GM19328 (cell line): ENCODE results near the gene KCNJ9.
A peak's percentile ranks its signal among the peaks of the same experiment; 100 is the strongest.

Source experiments
- ATAC-seq: cut with Tn5 transposase; IDR thresholded peaks from one replicate; pipeline ENCODE4 v1.9.1; 2021; ENCODE audit warnings: mild to moderate bottlenecking, moderate library complexity; ENCODE audit not compliant: unreplicated experiment

The KCNJ9 gene

GRCh38 chr1:160086456-160086892 is 5.1 kb downstream of the KCNJ9 start:
- ATAC-seq, result no peak

DNA sequence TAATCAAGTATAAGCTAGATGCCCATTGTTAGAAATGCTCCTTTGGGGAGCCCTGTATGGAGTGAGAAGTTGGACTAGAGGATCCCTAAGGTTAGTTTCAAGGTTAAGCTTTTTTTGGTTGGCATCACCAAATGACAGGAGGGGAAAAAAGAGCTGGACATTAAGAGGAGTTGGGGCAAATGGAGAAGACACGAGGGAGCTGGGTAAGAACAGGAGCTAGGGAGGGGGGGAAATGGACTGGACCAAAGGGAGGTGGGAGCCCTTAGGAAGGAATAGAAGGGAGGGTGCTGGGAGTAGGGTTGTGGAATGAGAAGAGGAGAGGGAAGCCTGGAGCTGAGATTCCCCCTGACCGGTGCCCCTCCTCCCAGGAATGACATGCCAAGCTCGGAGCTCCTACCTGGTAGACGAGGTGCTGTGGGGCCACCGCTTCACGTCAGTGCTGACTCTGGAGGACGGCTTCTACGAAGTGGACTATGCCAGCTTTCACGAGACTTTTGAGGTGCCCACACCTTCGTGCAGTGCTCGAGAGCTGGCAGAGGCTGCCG is 5.9 kb downstream of the KCNJ9 start:
- no peak for ATAC-seq

- ATAC-seq, result no peak
Measured at GRCh38 chr1:160089883-160090282, 8.5 kb downstream of the KCNJ9 start.

GRCh38 chr1:160090760-160091159 is 9.4 kb downstream of the KCNJ9 start:
- no peak for ATAC-seq

- ATAC-seq, result no peak
Measured at GRCh38 chr1:160091666-160092223, 10.4 kb downstream of the KCNJ9 start.

DNA sequence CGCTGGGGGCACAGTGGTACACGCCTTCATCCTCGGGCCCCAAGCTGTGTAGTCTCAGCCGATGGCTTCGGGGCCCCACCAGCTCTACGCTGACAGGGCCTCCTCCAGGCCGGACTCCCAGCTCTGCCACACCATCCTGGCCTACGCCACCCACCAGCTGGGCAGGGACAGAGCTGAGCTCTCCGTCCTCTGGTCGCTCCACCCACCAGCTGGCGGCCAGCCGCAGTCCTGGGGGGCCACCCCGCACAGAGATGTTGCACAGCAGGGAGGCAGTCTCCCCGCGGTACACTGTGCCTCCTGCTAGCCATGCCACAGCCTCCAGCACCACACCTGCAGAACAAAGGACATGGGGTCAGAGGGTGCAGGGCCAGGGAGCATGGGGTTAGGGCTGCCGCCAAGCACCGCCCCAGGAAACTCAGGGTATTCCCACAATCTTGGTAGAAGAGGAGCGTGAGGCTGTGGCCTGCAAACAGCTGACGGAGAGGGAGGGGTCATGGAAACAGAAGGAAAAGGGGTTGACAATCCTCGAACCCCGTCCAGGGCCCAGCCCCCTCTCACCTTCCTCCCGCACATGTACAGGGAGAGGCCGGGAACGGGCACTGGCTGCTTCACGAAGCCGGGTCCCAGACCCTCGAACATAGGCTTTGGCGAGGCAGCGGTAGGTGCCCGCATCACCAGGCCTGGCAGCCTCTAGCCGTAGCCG is 11.2 kb downstream of the KCNJ9 start:
- no peak for ATAC-seq

- ATAC-seq, result no peak
Measured at GRCh38 chr1:160093069-160093395, 11.7 kb downstream of the KCNJ9 start.

DNA sequence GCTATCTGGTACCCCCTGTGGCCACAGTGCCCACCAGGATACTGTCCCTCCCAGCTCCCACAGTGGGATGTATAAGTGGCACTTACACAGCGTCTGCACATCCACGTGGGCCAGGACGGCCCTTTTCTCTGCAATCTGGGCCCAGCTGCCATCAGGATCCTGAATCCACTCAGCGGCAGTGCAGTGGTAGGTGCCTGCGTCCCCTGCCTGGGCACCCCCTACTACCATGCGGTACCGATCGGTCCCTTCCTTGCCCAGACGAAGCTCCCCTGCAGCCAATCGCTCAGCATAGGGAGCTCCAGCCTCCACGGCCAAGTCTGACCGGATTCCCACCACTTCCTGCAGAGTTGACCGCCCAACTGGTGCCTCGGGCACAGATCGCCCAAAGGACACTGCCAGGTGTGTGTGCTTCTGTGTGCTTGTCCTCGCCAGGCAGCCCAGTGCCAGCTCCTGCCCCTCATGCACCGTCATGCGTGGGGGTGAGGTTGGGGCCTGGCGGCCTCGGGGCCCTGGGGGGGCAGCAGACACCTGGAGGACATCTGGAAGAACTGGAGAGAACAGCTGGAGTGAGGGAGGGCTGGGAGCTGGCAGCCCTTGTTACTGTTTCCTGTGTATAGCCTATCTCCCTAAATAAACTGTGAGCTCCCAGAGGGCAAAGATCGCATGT is 12.4 kb downstream of the KCNJ9 start:
- no peak for ATAC-seq

DNA sequence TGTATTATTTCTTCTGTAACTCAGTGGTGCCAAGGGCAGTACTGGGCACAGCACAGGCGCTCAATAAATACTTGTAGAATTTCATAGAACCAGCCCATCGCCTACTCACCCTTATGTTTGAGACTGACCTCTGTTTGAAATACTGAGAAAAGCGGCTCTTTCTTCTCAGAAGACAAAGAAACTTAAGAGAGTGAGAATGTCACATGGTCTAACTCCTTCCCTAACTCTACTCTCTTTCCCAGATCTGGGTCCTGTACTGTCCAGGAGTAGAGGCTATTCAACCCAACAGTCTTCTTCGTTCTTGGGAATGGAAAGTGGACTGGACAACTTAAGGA is 12.9 kb downstream of the KCNJ9 start:
- ATAC-seq, result no peak

GRCh38 chr1:160094806-160095205 is 13.5 kb downstream of the KCNJ9 start:
- ATAC-seq, result no peak

GRCh38 chr1:160095382-160096105 is 14.2 kb downstream of the KCNJ9 start:
- ATAC-seq, result no peak

DNA sequence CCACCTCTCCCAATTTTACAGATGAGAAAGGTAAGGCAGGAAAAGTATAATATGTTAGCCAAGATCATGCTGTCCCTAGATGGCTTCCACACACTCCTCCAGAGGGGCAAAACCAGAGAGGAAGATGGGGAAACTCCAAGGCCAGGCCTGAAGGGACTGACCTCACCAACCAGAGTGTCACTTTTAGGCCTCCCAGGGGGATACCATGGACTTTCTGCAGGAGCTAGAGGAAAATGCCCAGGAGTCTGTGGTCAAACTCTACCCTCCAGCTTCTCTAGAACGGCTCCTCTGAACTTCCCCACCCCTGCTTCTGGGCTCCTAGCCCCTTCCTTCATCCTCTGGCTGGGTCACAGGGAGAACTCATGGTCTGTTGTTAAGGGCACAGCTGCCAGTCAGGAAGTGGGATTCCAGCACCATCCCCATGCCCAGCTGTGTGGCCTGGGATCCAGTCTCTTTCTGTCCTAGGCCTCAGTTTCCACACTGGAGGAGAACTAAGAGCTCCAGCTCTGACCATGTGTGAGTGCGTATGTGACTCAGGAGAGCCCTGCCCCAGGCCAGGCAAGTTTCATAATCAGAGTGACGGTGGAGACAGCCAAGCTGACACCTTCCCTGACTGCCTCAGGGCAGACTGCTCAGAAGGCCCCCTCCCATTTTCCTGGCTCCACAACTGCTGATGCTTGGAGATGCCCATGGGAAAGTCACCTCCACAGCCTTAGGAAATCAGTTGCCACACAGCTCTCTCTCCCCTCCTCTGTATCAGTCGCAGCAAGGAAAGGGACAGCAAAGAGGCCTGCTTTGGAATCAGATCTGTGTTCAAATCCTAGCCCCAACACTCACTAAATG is 15.2 kb downstream of the KCNJ9 start:
- ATAC-seq, result no peak

DNA sequence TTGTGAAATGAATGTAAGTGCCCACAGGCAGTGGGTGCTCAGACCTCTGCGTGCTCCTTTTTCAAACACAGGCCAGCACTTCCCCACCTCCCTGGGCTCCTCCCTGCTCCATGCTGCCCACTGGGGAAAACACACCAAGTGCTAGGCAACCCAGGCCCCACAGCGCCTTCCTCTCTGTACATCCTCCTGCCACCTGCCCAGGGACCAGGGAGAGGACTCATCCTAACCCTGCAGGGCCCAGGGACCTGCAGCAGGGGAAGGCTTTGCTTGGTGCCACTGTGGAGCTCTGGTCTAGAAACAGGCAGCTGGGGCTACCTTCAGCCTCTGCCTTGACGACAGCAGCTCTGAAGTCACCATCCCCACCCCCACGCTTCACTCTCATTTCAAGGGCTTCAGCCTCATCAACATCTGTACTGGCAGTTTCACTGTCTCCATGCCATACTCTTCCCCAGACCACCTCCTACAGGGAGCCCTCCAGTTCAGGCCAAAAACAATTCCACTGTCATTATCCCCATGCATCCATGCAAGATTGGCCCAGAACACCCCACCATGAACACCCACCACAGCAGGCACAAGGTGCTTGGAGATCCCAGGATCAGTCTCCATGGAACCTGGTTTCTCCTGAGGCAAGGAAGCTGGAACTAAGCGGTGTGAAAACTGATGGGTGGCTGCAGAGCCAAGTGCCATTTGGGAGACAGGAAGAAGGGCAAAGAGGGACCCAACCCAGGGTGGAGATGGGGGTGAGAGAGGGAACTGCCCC is 16.0 kb downstream of the KCNJ9 start:
- no peak for ATAC-seq

DNA sequence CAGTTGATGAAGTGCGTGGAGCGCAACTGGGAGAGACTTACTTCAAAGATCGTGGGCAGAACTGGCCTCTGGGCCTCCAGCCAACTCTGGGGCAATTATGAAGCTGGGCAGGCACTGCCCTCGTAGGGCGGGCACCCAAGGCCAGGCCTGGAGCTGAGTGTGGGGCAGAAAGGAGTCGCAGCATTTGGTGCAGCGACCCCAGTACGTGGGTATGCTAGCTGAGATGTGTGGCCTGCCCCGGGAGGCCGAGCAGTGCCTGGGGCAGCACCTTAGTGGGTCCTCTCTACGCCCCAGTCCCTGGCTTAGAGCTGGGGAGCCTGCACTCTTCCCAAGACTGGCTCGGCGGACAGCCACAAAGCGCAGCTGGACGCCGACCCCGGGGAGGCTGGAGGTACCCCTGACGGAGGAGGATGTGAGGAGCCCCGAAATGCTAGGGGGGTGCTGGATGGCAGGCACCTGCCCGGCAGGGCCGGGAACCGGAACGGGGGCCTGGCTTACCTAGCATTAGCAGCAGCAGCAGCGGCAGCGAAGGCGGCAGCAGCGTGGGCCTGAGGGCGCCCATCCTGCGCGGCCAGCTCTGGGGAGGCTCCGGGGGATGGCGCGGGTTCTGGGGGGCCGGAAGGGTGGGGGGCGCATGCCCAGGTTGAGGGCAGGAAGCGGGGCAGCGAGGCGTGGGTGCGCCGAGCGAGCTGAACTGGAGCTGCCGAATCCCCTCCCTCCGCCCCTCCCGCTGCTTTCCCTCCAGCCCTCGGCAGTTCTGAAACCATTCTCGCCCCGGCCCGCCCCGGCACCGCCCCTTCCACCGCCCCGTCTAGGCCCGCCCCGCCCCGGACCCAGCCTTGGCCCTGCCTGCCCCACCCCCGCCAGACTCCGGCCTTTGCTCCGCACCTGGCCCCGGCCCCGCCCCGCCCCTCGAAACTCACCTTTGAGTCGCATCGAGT is 16.8 kb downstream of the KCNJ9 start, which contains the start of gene IGSF8:
TSS of gene IGSF8 (minus strand) at position 709 of the 941 bp plus-strand sequence. CDS start at position 562, 147 bp downstream.
- peak; percentile 48 for ATAC-seq

DNA sequence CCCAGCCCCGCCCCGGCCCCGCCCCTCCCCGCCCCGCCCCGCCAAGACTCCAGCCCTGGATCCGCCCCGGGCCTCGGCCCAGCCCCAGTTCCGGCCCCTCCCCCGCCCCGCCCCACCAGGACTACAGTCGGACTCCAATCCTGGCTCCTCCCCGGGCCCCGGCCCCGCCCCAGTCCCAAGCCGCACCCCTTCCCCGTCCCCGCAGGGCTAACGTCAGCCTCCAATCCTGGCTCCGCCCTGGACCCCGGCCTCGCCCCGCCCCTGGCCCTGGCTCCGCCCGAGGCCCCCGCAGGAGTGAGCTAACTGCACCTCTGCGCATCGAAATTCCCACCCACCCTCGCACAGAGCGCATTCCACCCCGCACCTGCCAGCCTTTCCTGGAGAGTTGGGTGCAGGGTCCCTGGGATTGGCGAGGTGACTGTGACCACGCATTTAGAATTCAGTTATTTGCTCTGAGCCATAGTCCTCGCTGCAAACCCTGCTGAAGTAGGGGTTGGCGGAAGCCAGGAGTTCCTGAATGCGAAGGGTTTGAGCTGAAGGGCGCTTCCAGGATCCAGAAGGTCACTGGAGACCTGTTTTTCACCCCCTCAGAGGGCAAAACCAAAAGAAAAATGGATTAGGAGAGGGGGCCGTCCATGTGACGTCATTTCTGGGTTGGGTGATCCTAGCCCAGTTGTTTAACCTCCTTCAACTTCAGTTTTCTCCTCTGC is 17.7 kb downstream of the KCNJ9 start:
- ATAC-seq, result peak; percentile 81

- ATAC-seq, result no peak
Measured at GRCh38 chr1:160099716-160100375, 18.5 kb downstream of the KCNJ9 start.

- no peak for ATAC-seq
Measured at GRCh38 chr1:160101037-160101716, 19.8 kb downstream of the KCNJ9 start.
